ENCODE results near the gene MOV10L1.
"Not testable (repeated sequence)": the region's sequence is repeated elsewhere in the genome, so short reads cannot be mapped to it uniquely, and the experiment has no call there.

Gene MOV10L1

GRCh38 chr22:50138988-50139387, 49.2 kb downstream of the MOV10L1 start:
- no peak for TF ChIP-seq POLR2A (IDR thresholded peaks at IDR 0.05; ENCODE audit: low read depth, low read length)
- FAIRE-seq (no peak), DNase-seq (ENCODE audit: insufficient read length, low spot score) (no peak)

- FAIRE-seq: no peak
- no peak for DNase-seq (ENCODE audit: insufficient read length, low spot score)
- TF ChIP-seq POLR2A (IDR thresholded peaks at IDR 0.05; ENCODE audit: low read depth, low read length): no peak
Measured at GRCh38 chr22:50139843-50140415, 50.1 kb downstream of the MOV10L1 start.

- no peak for FAIRE-seq
- TF ChIP-seq POLR2A (IDR thresholded peaks at IDR 0.05; ENCODE audit: low read depth, low read length): no peak
Measured at GRCh38 chr22:50140615-50141014, 50.8 kb downstream of the MOV10L1 start.

GRCh38 chr22:50141462-50141861, 51.7 kb downstream of the MOV10L1 start:
- DNase-seq (ENCODE audit: insufficient read length, low spot score) (no peak), FAIRE-seq (no peak)
- no peak for TF ChIP-seq POLR2A (IDR thresholded peaks at IDR 0.05; ENCODE audit: low read depth, low read length)

More at GRCh38 chr22:50140615-50141014, 50.8 kb downstream of the MOV10L1 start:
- DNase-seq (ENCODE audit: insufficient read length, low spot score): no peak

DNA sequence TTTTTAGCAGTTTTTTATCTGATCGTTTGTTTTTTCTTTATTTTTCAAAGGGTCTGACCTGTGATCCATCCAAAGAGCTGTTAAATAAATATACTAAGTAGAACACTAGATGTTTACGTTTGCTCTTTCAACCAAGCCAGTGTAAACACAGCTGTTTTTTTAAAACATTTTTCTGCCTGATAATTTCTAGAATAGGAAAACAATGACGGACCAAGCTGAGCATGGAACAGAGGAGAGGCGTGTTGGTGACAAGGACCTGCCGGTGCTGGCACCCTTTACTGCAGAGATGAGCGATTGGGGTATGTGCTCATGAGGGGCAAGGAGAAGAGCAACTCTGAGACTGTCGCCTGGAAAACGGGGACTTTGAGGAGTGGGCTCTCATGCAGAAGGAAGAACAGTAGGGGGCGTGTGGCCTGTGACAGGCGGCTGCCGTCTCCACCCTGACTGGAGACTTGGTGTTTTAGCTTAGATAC, 52.1 kb downstream of the MOV10L1 start:
- TF ChIP-seq POLR2A (IDR thresholded peaks at IDR 0.05; ENCODE audit: low read depth, low read length): no peak
- FAIRE-seq (no peak), DNase-seq (ENCODE audit: insufficient read length, low spot score) (no peak)

GRCh38 chr22:50143096-50143495, 53.3 kb downstream of the MOV10L1 start:
- DNase-seq (ENCODE audit: insufficient read length, low spot score): no peak
- TF ChIP-seq POLR2A (IDR thresholded peaks at IDR 0.05; ENCODE audit: low read depth, low read length): no peak
- FAIRE-seq: no peak

DNA sequence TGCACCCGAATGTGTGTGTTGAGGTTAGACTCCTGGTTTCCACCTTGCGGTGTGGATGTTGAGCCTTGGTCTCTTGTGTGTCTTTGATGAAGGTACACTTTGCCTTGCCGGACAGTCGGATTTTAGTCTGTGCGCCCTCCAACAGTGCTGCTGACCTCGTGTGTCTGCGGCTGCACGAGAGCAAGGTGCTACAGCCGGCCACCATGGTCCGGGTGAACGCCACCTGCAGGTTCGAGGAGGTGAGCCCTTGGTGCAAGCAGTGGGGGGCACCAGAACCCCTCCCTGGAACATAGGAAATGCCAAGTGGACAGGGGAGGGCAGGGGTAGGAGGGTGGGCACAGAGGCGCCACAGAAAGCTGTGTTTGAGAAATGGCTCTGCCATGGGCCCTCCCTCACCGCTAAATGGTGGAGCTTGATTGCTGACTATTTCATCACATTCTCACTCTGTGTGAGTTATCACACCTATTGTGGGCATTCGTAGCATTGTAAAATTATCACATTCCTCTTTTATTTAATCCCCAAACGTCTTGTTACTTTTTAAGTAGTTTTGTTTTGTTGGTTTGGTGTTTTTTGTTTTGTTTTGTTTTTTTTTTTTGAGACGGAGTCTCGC, 54.3 kb downstream of the MOV10L1 start:
- FAIRE-seq: no peak
- TF ChIP-seq POLR2A (IDR thresholded peaks at IDR 0.05; ENCODE audit: low read depth, low read length): no peak
- no peak for DNase-seq (ENCODE audit: insufficient read length, low spot score)

DNA sequence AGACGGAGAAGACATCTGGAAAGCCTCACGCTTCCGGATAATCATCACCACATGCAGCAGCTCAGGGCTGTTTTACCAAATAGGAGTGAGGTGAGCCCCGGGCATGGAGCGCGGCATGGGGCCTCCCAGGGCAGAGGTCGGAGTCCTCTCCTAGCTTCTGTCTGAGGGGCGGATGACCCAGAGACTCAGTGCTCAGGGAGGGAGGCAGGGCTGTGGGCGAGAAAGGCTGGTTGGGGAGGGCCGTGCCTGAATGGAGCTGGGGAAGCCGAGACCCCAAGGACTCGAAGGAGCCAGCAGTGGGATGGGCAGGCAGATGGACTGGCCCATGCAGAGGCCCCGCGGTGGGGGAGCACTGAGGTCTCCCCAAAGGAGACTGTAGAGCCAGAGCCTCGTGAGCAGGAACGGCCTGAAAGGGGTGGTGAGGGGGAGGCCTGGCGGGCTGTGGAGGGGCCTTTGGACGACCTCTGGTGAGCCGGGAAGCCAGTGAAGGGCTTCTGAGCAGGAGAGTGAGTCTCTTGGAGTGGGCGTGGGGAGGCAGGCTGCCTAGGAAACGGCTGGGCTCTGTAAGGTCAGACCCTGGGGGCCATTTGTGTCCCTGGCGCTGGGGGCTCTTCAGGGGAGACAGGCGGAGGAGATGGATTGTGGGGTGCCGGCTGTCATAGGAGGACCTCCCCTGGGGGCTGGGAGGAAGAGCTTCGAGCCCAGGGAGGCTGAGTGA, 56.1 kb downstream of the MOV10L1 start:
- no peak for DNase-seq (ENCODE audit: insufficient read length, low spot score)
- no peak for TF ChIP-seq POLR2A (IDR thresholded peaks at IDR 0.05; ENCODE audit: low read depth, low read length)

DNA sequence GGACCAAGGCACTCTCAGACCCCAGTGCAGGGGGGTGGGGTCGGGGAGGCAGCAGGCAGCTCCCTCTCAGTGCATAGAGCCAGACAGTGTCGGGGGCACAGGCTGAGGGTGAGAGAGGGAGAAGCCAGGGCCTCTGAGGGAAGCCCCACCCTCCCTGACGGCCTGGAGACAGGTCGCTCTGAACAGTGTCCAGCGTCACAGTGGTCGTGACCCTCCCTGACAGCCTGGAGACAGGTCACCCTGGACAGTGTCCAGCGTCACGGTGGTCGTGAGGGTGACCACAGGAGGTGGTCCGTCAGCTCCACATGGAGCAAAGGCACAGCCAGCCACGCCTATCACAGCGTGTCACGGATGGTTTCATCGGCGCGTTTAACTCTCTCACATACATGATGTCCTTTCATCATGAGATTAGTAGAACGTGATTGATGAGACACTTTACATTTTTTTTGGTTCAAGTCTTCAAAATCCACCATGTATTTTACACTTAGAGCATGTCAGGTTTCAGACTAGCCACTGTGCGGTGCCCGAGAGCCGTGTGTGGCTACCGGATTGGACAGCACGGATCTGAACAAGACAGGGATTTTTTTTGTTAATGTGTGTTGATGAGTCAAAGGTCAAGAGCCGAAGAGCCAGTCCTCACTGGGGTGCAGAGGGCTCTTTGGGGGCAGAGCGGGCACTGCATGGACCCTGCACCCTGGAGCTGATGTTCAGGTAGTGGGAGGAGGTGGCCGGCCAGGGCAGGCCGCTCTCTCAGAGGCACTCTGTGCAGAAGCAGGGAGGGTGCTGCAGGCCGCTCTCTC, 56.8 kb downstream of the MOV10L1 start:
- no peak for TF ChIP-seq POLR2A (IDR thresholded peaks at IDR 0.05; ENCODE audit: low read depth, low read length)
- DNase-seq (ENCODE audit: insufficient read length, low spot score) (no peak), FAIRE-seq (no peak)

More for the DNA sequence above, 56.1 kb downstream of the MOV10L1 start:
- FAIRE-seq: no peak

DNA sequence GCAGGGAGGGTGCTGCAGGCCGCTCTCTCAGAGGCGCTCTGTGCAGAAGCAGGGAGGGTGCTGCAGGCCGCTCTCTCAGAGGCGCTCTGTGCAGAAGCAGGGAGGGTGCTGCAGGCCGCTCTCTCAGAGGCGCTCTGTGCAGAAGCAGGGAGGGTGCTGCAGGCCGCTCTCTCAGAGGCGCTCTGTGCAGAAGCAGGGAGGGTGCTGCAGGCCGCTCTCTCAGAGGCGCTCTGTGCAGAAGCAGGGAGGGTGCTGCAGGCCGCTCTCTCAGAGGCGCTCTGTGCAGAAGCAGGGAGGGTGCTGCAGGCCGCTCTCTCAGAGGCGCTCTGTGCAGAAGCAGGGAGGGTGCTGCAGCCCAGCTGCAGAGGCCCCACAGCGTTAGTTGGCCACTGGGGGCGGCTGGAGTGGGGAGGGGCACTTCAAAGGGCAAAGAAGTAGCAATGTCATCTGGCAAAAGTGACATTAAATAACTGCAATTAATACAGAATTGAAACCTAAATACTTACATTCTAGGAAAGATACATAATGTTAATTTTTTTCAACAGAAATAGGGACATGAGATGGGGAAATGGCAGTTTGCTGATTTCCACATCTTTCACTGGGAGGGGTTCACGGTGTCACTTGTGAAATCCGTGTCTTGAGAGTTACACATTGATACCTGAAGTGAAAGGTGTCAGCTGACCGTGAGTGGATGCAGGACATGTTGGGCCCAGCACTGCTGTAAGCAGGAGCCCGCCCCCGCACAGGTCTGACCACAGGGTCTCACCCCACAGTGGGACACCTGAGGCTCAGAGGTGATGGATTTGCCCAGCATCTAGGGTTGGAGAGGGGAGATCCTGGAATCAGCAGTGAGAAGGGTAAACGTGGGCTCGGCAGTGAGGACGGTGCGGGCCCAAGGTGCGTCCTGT, 57.7 kb downstream of the MOV10L1 start:
- DNase-seq (ENCODE audit: insufficient read length, low spot score); FAIRE-seq: not testable (repeated sequence)

- no peak for TF ChIP-seq POLR2A (IDR thresholded peaks at IDR 0.05; ENCODE audit: low read depth, low read length)
- DNase-seq (ENCODE audit: insufficient read length, low spot score) (no peak), FAIRE-seq (no peak)
Measured at GRCh38 chr22:50148166-50148500, 58.3 kb downstream of the MOV10L1 start.

- FAIRE-seq (no peak), DNase-seq (ENCODE audit: insufficient read length, low spot score) (peak; percentile 88)
- no peak for TF ChIP-seq POLR2A (IDR thresholded peaks at IDR 0.05; ENCODE audit: low read depth, low read length)
Measured at GRCh38 chr22:50148991-50149721, 59.4 kb downstream of the MOV10L1 start.

All from H54 (cell line).